Measurements from ENCODE around the gene NUDT1. TPM values are rescaled to one million over a fixed set of nuclear protein-coding genes. Genes with fewer than 3 reads are reported as not detected.

NUDT1 gene
- total RNA-seq, 1 donor from 2014 or later: 14.2 TPM

- H3K4me3 Mint-ChIP-seq (ENCODE audit: unreplicated experiment): no peak overlapping the region
- TF ChIP-seq, protein P1, sequence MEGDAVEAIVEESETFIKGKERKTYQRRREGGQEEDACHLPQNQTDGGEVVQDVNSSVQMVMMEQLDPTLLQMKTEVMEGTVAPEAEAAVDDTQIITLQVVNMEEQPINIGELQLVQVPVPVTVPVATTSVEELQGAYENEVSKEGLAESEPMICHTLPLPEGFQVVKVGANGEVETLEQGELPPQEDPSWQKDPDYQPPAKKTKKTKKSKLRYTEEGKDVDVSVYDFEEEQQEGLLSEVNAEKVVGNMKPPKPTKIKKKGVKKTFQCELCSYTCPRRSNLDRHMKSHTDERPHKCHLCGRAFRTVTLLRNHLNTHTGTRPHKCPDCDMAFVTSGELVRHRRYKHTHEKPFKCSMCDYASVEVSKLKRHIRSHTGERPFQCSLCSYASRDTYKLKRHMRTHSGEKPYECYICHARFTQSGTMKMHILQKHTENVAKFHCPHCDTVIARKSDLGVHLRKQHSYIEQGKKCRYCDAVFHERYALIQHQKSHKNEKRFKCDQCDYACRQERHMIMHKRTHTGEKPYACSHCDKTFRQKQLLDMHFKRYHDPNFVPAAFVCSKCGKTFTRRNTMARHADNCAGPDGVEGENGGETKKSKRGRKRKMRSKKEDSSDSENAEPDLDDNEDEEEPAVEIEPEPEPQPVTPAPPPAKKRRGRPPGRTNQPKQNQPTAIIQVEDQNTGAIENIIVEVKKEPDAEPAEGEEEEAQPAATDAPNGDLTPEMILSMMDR (IDR thresholded peaks at IDR 0.05; ENCODE audit: unreplicated experiment): no peak
- peaks cover 2% of the 10 kb centered on the region for H3K4me1 Mint-ChIP-seq (ENCODE audit: unreplicated experiment)
- H3K36me3 Mint-ChIP-seq (ENCODE audit: low read depth, unreplicated experiment): peaks cover 7% of the 10 kb centered on the region
- H3K9me3 Mint-ChIP-seq (ENCODE audit: unreplicated experiment): no peaks in the 10 kb centered on the region
- H3K27me3 Mint-ChIP-seq (ENCODE audit: unreplicated experiment): peaks cover 5% of the 10 kb centered on the region
- no peak for DNase-seq (ENCODE audit: low spot score)
- H3K27ac Mint-ChIP-seq (ENCODE audit: unreplicated experiment): no peak overlapping the region
Measured at GRCh38 chr7:2280424-2280823, 38.4 kb downstream of the NUDT1 start.

DNA sequence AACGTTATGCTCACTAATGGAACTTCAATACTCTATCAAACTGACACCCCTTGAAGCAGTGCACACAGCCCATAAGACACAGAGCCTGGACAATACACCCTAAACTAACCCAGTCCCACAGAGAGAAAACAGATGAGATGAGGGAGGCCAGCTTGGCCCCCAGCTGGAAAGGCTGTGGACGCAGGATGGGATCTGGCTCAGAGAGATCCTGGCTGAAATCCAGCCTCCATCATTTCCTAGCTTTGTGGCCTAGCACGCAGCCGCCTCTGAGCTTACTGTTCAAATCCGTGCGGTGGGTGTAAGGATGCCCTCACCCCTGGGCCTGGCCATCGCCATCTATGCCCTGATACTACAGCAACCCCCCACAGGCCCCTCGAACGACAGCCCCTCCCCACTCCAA, 39.5 kb downstream of the NUDT1 start:
- H3K27ac Mint-ChIP-seq (ENCODE audit: unreplicated experiment): no peak overlapping the region
- no peaks in the 10 kb centered on the region for H3K9me3 Mint-ChIP-seq (ENCODE audit: unreplicated experiment)
- no peak overlapping the region for H3K4me3 Mint-ChIP-seq (ENCODE audit: unreplicated experiment)
- peaks cover 2% of the 10 kb centered on the region for H3K4me1 Mint-ChIP-seq (ENCODE audit: unreplicated experiment)
- TF ChIP-seq, protein P1 (IDR thresholded peaks at IDR 0.05; ENCODE audit: unreplicated experiment): no peak
- H3K27me3 Mint-ChIP-seq (ENCODE audit: unreplicated experiment): peaks cover 5% of the 10 kb centered on the region
- no peak for DNase-seq (ENCODE audit: low spot score)
- peaks cover 7% of the 10 kb centered on the region for H3K36me3 Mint-ChIP-seq (ENCODE audit: low read depth, unreplicated experiment)

GRCh38 chr7:2282185-2282751, 40.2 kb downstream of the NUDT1 start:
- peaks cover 5% of the 10 kb centered on the region for H3K36me3 Mint-ChIP-seq (ENCODE audit: low read depth, unreplicated experiment)
- no peak overlapping the region for H3K4me3 Mint-ChIP-seq (ENCODE audit: unreplicated experiment)
- no peak overlapping the region for H3K27ac Mint-ChIP-seq (ENCODE audit: unreplicated experiment)
- peaks cover 2% of the 10 kb centered on the region for H3K4me1 Mint-ChIP-seq (ENCODE audit: unreplicated experiment)
- H3K27me3 Mint-ChIP-seq (ENCODE audit: unreplicated experiment): peaks cover 5% of the 10 kb centered on the region
- TF ChIP-seq, protein P1 (IDR thresholded peaks at IDR 0.05; ENCODE audit: unreplicated experiment): no peak
- H3K9me3 Mint-ChIP-seq (ENCODE audit: unreplicated experiment): no peaks in the 10 kb centered on the region
- no peak for DNase-seq (ENCODE audit: low spot score)

- Mint-ChIP-seq H3K27me3 (ENCODE audit: unreplicated experiment) (peaks cover 5% of the 10 kb centered on the region), H3K27ac (ENCODE audit: unreplicated experiment) (no peak overlapping the region), H3K36me3 (ENCODE audit: low read depth, unreplicated experiment) (peaks cover 4% of the 10 kb centered on the region), H3K9me3 (ENCODE audit: unreplicated experiment) (no peaks in the 10 kb centered on the region), H3K4me1 (ENCODE audit: unreplicated experiment) (peaks cover 2% of the 10 kb centered on the region), H3K4me3 (ENCODE audit: unreplicated experiment) (no peak overlapping the region)
- DNase-seq (ENCODE audit: low spot score): no peak
- TF ChIP-seq, protein P1 (IDR thresholded peaks at IDR 0.05; ENCODE audit: unreplicated experiment): no peak
Measured at GRCh38 chr7:2283074-2283473, 41.0 kb downstream of the NUDT1 start.

GRCh38 chr7:2287745-2288144, 45.7 kb downstream of the NUDT1 start:
- no peak for DNase-seq (ENCODE audit: low spot score)
- TF ChIP-seq, protein P1 (IDR thresholded peaks at IDR 0.05; ENCODE audit: unreplicated experiment): no peak
- Mint-ChIP-seq H3K27ac (ENCODE audit: unreplicated experiment) (no peak overlapping the region), H3K4me3 (ENCODE audit: unreplicated experiment) (no peak overlapping the region), H3K36me3 (ENCODE audit: low read depth, unreplicated experiment) (peaks cover 4% of the 10 kb centered on the region), H3K27me3 (ENCODE audit: unreplicated experiment) (no peaks in the 10 kb centered on the region), H3K4me1 (ENCODE audit: unreplicated experiment) (no peaks in the 10 kb centered on the region), H3K9me3 (ENCODE audit: unreplicated experiment) (no peaks in the 10 kb centered on the region)
